Hypothalamus (tissue), 51 donors: ENCODE results near the gene GREB1L.
"Not testable (repeated sequence)": the region's sequence is repeated elsewhere in the genome, so short reads cannot be mapped to it uniquely, and the experiment has no call there.

Experiments used
- DNase-seq, 51 donors: peaks; one replicate each; lab custom pipeline; 2025; lab: John Stamatoyannopoulos, UW

Gene GREB1L

GRCh38 chr18:21242141-21242779 lies at the start of gene GREB1L:
TSS of gene GREB1L (plus strand) at chr18:21242232. CDS start at chr18:21383519, 141,287 bp downstream.
- peak in 43 of 51 donors; percentile 9 to 82 (median 40) for DNase-seq

- DNase-seq: no peak
Measured at GRCh38 chr18:21192308-21192624, 49.8 kb upstream of the GREB1L start.

GRCh38 chr18:21194871-21195771 lies 46.9 kb upstream of the GREB1L start:
- DNase-seq: peak in 2 of 51 donors; percentile 12 to 37

- no peak for DNase-seq
Measured at GRCh38 chr18:21196426-21196825, 45.6 kb upstream of the GREB1L start.

GRCh38 chr18:21203126-21203525 lies 38.9 kb upstream of the GREB1L start:
- no peak for DNase-seq

- no peak for DNase-seq
Measured at GRCh38 chr18:21203542-21204241, 38.3 kb upstream of the GREB1L start.

GRCh38 chr18:21205695-21206094 lies 36.3 kb upstream of the GREB1L start:
- DNase-seq: no peak

GRCh38 chr18:21210278-21210677 lies 31.8 kb upstream of the GREB1L start:
- DNase-seq: no peak

GRCh38 chr18:21210784-21211183 lies 31.2 kb upstream of the GREB1L start:
- DNase-seq: no peak

- not testable (repeated sequence) for DNase-seq
Measured at GRCh38 chr18:21214409-21214808, 27.6 kb upstream of the GREB1L start.

GRCh38 chr18:21215490-21215889 lies 26.5 kb upstream of the GREB1L start:
- DNase-seq: no peak

GRCh38 chr18:21218862-21219261 lies 23.2 kb upstream of the GREB1L start:
- DNase-seq: no peak

GRCh38 chr18:21230436-21230835 lies 11.6 kb upstream of the GREB1L start:
- DNase-seq: no peak

- DNase-seq: peak in 21 of 51 donors; percentile 3 to 39 (median 19)
Measured at GRCh38 chr18:21241301-21242048, 557 bp upstream of the GREB1L start.

GRCh38 chr18:21242780-21243401 lies 859 bp downstream of the GREB1L start:
- peak in 25 of 51 donors; percentile 4 to 58 (median 23) for DNase-seq

- no peak for DNase-seq
Measured at GRCh38 chr18:21254576-21254975, 12.5 kb downstream of the GREB1L start.

GRCh38 chr18:21255211-21255610 lies 13.2 kb downstream of the GREB1L start:
- DNase-seq: no peak

GRCh38 chr18:21257386-21257785 lies 15.4 kb downstream of the GREB1L start:
- DNase-seq: no peak

- DNase-seq: no peak
Measured at GRCh38 chr18:21260621-21261020, 18.6 kb downstream of the GREB1L start.

- no peak for DNase-seq
Measured at GRCh38 chr18:21261352-21261751, 19.3 kb downstream of the GREB1L start.
